PC-3 (cell line): ENCODE data around the gene ADARB2. TPM values are rescaled to one million over a fixed set of nuclear protein-coding genes. Genes with fewer than 3 reads are reported as not detected.

Experiments
- ATAC-seq: fragments of 200-7000 bp; cut with Tn5 transposase; 2 replicates; pipeline ENCODE4 v1.9.1; 2020; ENCODE audit warnings: mild to moderate bottlenecking, moderate library complexity
- BruUV-seq: library from RNA; stranded (reverse); fragments of 400-500 nt; replicated peaks from 2 replicates; lab custom pipeline; 2021; lab: Mats Ljungman, UMichigan
- CTCF ChIA-PET: fragments of 300-600 bp; sonication (Branson Sonifier 250); formaldehyde crosslinking; loops from one replicate; lab custom pipeline; 2022; ENCODE audit warnings: antibody characterized with exemption; lab: Charles Lee
- POLR2A ChIA-PET: fragments of 300-600 bp; sonication (Branson Sonifier 250); formaldehyde crosslinking; loops from one replicate; lab custom pipeline; 2022; ENCODE audit warnings: antibody characterized with exemption; ENCODE audit not compliant: unreplicated experiment; lab: Charles Lee
- DNase-seq: peaks from one replicate; pipeline ENCODE4 v3.0.0-alpha.2; 2015
- H2AFZ ChIP-seq: fragments of 300-600 bp; sonication (generic); 2 replicates; pipeline ENCODE4 v1.6.0; 2016; ENCODE audit warnings: antibody characterized with exemption, low read length
- H3F3A ChIP-seq: fragments of 300-600 bp; sonication (generic); one replicate; pipeline ENCODE4 v1.6.0; 2017; ENCODE audit warnings: antibody characterized with exemption, low read length, control low read depth, mild to moderate bottlenecking; ENCODE audit not compliant: unreplicated experiment
- H3K27ac ChIP-seq: fragments of 300-600 bp; sonication (generic); 2 replicates; pipeline ENCODE4 v1.5.1; 2016; ENCODE audit warnings: mild to moderate bottlenecking, low read length
- H3K27me3 ChIP-seq: fragments of 300-600 bp; sonication (generic); 2 replicates; pipeline ENCODE4 v1.6.1; 2016; ENCODE audit warnings: low read length, mixed read lengths
- H3K36me3 ChIP-seq: fragments of 300-600 bp; sonication (generic); 2 replicates; pipeline ENCODE4 v1.6.1; 2016; ENCODE audit warnings: low read depth, mixed run types, low read length, mixed read lengths
- H3K4me1 ChIP-seq: fragments of 300-600 bp; sonication (generic); 2 replicates; pipeline ENCODE4 v1.5.1; 2016; ENCODE audit warnings: low read length; ENCODE audit not compliant: insufficient read depth
- H3K4me2 ChIP-seq: fragments of 300-600 bp; sonication (generic); 2 replicates; pipeline ENCODE4 v1.6.0; 2016; ENCODE audit warnings: low read length
- H3K4me3 ChIP-seq: fragments of 300-600 bp; sonication (generic); 2 replicates; pipeline ENCODE4 v1.5.1; 2016; ENCODE audit warnings: mild to moderate bottlenecking, low read length, mixed read lengths
- H3K79me2 ChIP-seq: fragments of 300-600 bp; sonication (generic); 2 replicates; pipeline ENCODE4 v1.6.1; 2017; ENCODE audit warnings: low read length, mixed read lengths
- H3K9ac ChIP-seq: fragments of 300-600 bp; sonication (generic); 2 replicates; pipeline ENCODE4 v1.6.0; 2016; ENCODE audit warnings: mild to moderate bottlenecking, low read length
- H3K9me2 ChIP-seq: fragments of 300-600 bp; sonication (generic); replicated peaks from 2 replicates; pipeline ENCODE4 v1.6.1; 2016; ENCODE audit warnings: mixed run types, low read length, mixed read lengths
- H3K9me3 ChIP-seq: fragments of 300-600 bp; sonication (generic); 2 replicates; pipeline ENCODE4 v1.6.1; 2016; ENCODE audit warnings: low read length, mixed read lengths
- H4K20me1 ChIP-seq: fragments of 300-600 bp; sonication (generic); 2 replicates; pipeline ENCODE4 v1.6.1; 2016; ENCODE audit warnings: low read length, mixed read lengths
- EZH2 ChIP-seq: fragments of 300-600 bp; sonication (generic); IDR thresholded peaks from one replicate; pipeline ENCODE4 v1.6.1; 2017; ENCODE audit warnings: antibody characterized with exemption, mild to moderate bottlenecking, low read length; ENCODE audit not compliant: unreplicated experiment
- EZH2phosphoT487 ChIP-seq: fragments of 300-600 bp; sonication (generic); IDR thresholded peaks from 2 replicates; pipeline ENCODE4 v1.6.1; 2018; ENCODE audit warnings: mild to moderate bottlenecking, antibody characterized with exemption, low read length, borderline replicate concordance
- intact Hi-C: fragments of 100-400 bp; cut with micrococcal nuclease; formaldehyde crosslinking; loops from 2 replicates; pipeline ENCODE4 v1.9.0; 2023
- total RNA-seq: library from RNA; depleted of rRNA; stranded (reverse); fragments of >200 nt; gene quantifications from 2 replicates; pipeline ENCODE4 v1.2.3, GENCODE V29; 2014
- TF ChIP-seq, protein P1 (sequence below): fragments of 300-600 bp; sonication (generic); conservative IDR thresholded peaks from 2 replicates; pipeline ENCODE4 v1.5.1; 2017; ENCODE audit warnings: antibody characterized with exemption, low read depth, mild to moderate bottlenecking, low read length

ADARB2 gene
- total RNA-seq, 1 experiment from 2014 or later: not detected

DNA sequence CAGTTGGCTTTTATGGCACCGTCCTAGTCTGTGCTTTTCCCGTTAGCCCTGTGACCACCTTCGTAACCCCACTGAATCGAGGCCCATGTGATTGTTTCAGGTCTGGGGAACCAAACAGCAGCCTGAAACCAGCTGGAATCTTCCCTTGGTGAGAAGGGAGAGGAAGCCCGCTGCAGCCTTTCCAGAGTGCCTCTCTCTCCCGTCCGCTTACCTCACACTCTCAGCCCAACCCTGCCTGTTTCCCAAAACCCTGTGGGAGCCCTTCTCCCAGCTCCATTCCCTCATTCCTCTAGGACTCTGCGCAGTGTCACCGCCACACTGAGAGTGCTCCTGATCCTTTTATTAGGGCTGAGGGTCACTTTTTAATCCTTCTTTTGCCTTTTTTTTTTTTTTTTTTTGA is 541.5 kb downstream of the ADARB2 start:
- Histone ChIP-seq H3K36me3 (no peaks in the 10 kb centered on the region), H3K4me3 (no peak overlapping the region), H2AFZ (no peak overlapping the region), H3K9ac (no peak overlapping the region), H3K27ac (no peak overlapping the region), H3K4me2 (no peak overlapping the region), H3K27me3 (peaks cover 63% of the 10 kb centered on the region), H4K20me1 (no peaks in the 10 kb centered on the region), H3K9me2 (no peaks in the 10 kb centered on the region), H3F3A (no peaks in the 10 kb centered on the region), H3K4me1 (no peaks in the 10 kb centered on the region), H3K9me3 (no peaks in the 10 kb centered on the region), H3K79me2 (no peaks in the 10 kb centered on the region)
- BruUV-seq: no TSS peak
- TF ChIP-seq EZH2: no peak
- TF ChIP-seq, protein P1, sequence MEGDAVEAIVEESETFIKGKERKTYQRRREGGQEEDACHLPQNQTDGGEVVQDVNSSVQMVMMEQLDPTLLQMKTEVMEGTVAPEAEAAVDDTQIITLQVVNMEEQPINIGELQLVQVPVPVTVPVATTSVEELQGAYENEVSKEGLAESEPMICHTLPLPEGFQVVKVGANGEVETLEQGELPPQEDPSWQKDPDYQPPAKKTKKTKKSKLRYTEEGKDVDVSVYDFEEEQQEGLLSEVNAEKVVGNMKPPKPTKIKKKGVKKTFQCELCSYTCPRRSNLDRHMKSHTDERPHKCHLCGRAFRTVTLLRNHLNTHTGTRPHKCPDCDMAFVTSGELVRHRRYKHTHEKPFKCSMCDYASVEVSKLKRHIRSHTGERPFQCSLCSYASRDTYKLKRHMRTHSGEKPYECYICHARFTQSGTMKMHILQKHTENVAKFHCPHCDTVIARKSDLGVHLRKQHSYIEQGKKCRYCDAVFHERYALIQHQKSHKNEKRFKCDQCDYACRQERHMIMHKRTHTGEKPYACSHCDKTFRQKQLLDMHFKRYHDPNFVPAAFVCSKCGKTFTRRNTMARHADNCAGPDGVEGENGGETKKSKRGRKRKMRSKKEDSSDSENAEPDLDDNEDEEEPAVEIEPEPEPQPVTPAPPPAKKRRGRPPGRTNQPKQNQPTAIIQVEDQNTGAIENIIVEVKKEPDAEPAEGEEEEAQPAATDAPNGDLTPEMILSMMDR: no peak
- TF ChIP-seq EZH2phosphoT487: no peak
- POLR2A ChIA-PET: no interaction called here
- intact Hi-C loops: no loop called here
- DNase-seq (no peak), ATAC-seq (no peak)
- CTCF ChIA-PET: no interaction called here

GRCh38 chr10:1194161-1194560 is 543.2 kb downstream of the ADARB2 start:
- H3K4me2 ChIP-seq: no peak overlapping the region
- H3K9ac ChIP-seq: no peak overlapping the region
- no peaks in the 10 kb centered on the region for H3K9me3 ChIP-seq
- H2AFZ ChIP-seq: no peak overlapping the region
- H3K27ac ChIP-seq: no peak overlapping the region
- CTCF ChIA-PET: no interaction called here
- no TSS peak for BruUV-seq
- POLR2A ChIA-PET: no interaction called here
- peaks cover 68% of the 10 kb centered on the region for H3K27me3 ChIP-seq
- H3K4me1 ChIP-seq: no peaks in the 10 kb centered on the region
- no peak for DNase-seq
- no peaks in the 10 kb centered on the region for H3K36me3 ChIP-seq
- intact Hi-C loops: no loop called here
- no peak for ATAC-seq
- H3F3A ChIP-seq: no peaks in the 10 kb centered on the region
- no peaks in the 10 kb centered on the region for H3K9me2 ChIP-seq
- no peaks in the 10 kb centered on the region for H3K79me2 ChIP-seq
- TF ChIP-seq EZH2phosphoT487 (no peak), EZH2 (no peak)
- TF ChIP-seq, protein P1: no peak
- H4K20me1 ChIP-seq: no peaks in the 10 kb centered on the region
- H3K4me3 ChIP-seq: no peak overlapping the region

DNA sequence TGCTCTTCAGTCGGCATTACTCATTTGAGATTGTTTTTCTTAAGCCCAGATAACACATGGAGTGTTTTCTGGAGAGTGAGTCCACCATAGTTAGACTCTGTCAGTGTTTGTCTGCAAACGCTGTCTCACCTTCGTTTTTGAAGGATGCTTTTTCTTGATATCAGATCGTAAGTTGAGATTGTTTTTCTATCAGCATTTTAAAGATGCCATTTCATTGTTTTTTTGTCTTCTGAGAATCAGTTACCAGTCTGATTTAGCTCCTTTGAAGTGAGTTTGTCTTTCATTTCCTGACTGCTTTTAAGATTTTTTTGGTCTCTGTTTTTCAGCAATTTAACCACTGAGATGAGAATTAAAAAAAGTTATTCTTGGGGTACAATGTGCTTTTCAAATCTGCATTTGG is 543.8 kb downstream of the ADARB2 start:
- Histone ChIP-seq H4K20me1 (no peaks in the 10 kb centered on the region), H3K79me2 (no peaks in the 10 kb centered on the region), H3F3A (no peaks in the 10 kb centered on the region), H3K9ac (no peak overlapping the region), H3K4me3 (no peak overlapping the region), H3K9me3 (no peaks in the 10 kb centered on the region), H3K27me3 (peaks cover 68% of the 10 kb centered on the region), H3K9me2 (no peaks in the 10 kb centered on the region), H3K4me1 (no peaks in the 10 kb centered on the region), H3K4me2 (no peak overlapping the region), H3K27ac (no peak overlapping the region), H2AFZ (no peak overlapping the region), H3K36me3 (no peaks in the 10 kb centered on the region)
- TF ChIP-seq EZH2 (no peak), EZH2phosphoT487 (no peak)
- TF ChIP-seq, protein P1: no peak
- CTCF ChIA-PET: no interaction called here
- ATAC-seq (no peak), DNase-seq (no peak)
- BruUV-seq: no TSS peak
- POLR2A ChIA-PET: no interaction called here
- intact Hi-C loops: no loop called here
